Measurements from ENCODE around the gene COL4A1. TPM values are rescaled to one million over a fixed set of nuclear protein-coding genes. Genes with fewer than 3 reads are reported as not detected.

The COL4A1 gene
- total and polyA plus RNA-seq, 2 of the 13 experiments (the other 11 are each of a cell fraction or from before 2014, with no cell fraction given) = not detected

DNA sequence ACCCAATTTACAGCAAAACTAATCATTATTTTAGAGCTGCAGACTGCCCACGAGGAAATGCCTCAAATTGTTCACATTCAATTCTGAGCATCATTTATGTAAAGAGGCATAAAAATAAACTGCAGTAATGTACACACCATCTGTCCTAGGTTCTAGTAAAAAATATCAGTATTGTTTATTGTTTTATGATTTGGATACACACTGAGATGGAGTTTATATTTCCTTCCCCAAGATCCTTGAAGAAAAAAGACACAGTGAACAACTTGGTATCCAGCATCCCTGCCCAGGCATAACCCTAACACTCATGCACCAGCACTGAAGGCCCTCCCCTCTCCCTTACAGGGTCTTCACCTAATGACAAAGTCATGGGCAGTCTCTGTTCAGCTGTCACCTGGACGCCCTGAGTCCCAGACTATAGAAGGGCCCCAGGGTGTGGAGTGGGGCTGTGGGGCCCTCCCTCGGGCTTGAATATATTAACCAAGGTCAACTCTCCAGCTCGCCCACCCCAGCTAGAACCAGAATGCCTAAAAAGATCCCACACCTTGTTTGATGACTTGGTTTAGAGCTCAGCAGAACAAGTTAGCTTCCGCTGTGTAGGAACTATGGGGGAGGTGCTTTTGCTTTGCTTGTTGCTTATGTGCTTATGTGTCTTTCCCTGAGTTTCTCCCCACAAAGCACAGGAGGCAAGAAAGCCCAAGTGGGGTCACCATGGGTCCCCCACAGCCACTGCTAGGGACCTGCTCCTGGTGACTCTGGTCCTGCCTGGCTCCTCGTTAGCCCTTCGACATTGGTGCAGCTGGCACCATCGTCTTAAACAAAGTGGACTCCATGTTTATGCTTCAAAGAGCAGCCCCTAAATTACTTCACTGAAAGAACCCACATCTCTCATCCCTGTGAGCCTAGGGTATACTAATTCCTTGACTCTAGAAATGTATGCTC is 111.1 kb downstream of the COL4A1 start:
- Histone ChIP-seq H3K9ac (ENCODE audit: insufficient read depth, low read depth, low read length) (no peak overlapping the region), H3K4me1 (ENCODE audit: insufficient read depth, low read length) (peaks cover 31% of the 10 kb centered on the region), H3K27ac (ENCODE audit: extremely low read length, insufficient read depth, low read length) (no peak overlapping the region), H3K27me3 (ENCODE audit: control insufficient read depth in 1 of 2, insufficient read depth in 2 of 2, low read length in 2 of 2) (peaks cover 0 to 19% of the 10 kb centered on the region in 2 experiments; a peak in 2 of 5 replicates), H3K36me3 (replicated peaks in 1 of 2; ENCODE audit: control insufficient read depth in 1 of 2, insufficient read depth in 2 of 2, low read length in 2 of 2) (no peaks in the 10 kb centered on the region), H3K4me2 (ENCODE audit: low read depth, low read length) (no peak overlapping the region), H3K9me3 (ENCODE audit: low read length) (no peaks in the 10 kb centered on the region), H3K4me3 (replicated peaks in 1 of 3; ENCODE audit: insufficient read depth in 1 of 3, low read depth in 2 of 3, low read length in 3 of 3) (no peak overlapping the region), H4K20me1 (ENCODE audit: insufficient read depth, low read length) (no peaks in the 10 kb centered on the region), H3K79me2 (ENCODE audit: insufficient read depth, low read length) (no peaks in the 10 kb centered on the region), H2AFZ (ENCODE audit: low read length) (no peak overlapping the region)
- no peak for FAIRE-seq
- ChIA-PET CTCF (ENCODE audit: low intra/inter-chr PET ratio, low total read pairs) (no interaction called here), POLR2A (no interaction called here)
- BruUV-seq (replicated peaks) = no TSS peak
- WGBS (ENCODE audit: low lambda C conversion rate) = 28% methylated on average over 8 of the region's 8 CpGs
- TF ChIP-seq KLF6 (CRISPR knock-in tag; IDR thresholded peaks at IDR 0.05) (no peak), TRIM24 (CRISPR knock-in tag; IDR thresholded peaks at IDR 0.05) (no peak), KAT2B (IDR thresholded peaks at IDR 0.05; ENCODE audit: borderline replicate concordance, low read depth, low read length) (no peak), KMT2A (CRISPR knock-in tag; IDR thresholded peaks at IDR 0.05) (no peak), KDM2A (CRISPR knock-in tag; IDR thresholded peaks at IDR 0.05; ENCODE audit: borderline replicate concordance, low read depth) (no peak), HIVEP1 (CRISPR knock-in tag; IDR thresholded peaks at IDR 0.05) (no peak), PRPF4 (IDR thresholded peaks at IDR 0.05; ENCODE audit: low read depth, low read length, poor library complexity, severe bottlenecking) (no peak), ATAD3A (CRISPR knock-in tag; IDR thresholded peaks at IDR 0.05) (no peak), AKAP8 (CRISPR knock-in tag; IDR thresholded peaks at IDR 0.05) (no peak), KAT8 (CRISPR knock-in tag; IDR thresholded peaks at IDR 0.05) (no peak), ATF1 (CRISPR knock-in tag; IDR thresholded peaks at IDR 0.05) (no peak), ZNF644 (CRISPR knock-in tag; IDR thresholded peaks at IDR 0.05; ENCODE audit: low read depth) (no peak), NFE2L1 (CRISPR knock-in tag; IDR thresholded peaks at IDR 0.05; ENCODE audit: borderline replicate concordance) (no peak)
- TF ChIP-seq, protein P1, sequence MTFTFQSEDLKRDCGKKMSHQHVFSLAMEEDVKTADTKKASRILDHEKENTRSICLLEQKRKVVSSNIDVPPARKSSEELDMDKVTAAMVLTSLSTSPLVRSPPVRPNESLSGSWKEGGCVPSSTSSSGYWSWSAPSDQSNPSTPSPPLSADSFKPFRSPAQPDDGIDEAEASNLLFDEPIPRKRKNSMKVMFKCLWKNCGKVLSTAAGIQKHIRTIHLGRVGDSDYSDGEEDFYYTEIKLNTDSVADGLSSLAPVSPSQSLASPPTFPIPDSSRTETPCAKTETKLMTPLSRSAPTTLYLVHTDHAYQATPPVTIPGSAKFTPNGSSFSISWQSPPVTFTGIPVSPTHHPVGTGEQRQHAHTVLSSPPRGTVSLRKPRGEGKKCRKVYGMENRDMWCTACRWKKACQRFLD (CRISPR knock-in tag; IDR thresholded peaks at IDR 0.05; ENCODE audit: borderline replicate concordance) = no peak
- TF ChIP-seq, protein P2, sequence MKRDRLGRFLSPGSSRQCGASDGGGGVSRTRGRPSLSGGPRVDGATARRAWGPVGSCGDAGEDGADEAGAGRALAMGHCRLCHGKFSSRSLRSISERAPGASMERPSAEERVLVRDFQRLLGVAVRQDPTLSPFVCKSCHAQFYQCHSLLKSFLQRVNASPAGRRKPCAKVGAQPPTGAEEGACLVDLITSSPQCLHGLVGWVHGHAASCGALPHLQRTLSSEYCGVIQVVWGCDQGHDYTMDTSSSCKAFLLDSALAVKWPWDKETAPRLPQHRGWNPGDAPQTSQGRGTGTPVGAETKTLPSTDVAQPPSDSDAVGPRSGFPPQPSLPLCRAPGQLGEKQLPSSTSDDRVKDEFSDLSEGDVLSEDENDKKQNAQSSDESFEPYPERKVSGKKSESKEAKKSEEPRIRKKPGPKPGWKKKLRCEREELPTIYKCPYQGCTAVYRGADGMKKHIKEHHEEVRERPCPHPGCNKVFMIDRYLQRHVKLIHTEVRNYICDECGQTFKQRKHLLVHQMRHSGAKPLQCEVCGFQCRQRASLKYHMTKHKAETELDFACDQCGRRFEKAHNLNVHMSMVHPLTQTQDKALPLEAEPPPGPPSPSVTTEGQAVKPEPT (CRISPR knock-in tag; IDR thresholded peaks at IDR 0.05; ENCODE audit: low read depth) = no peak
- TF ChIP-seq, protein P3, sequence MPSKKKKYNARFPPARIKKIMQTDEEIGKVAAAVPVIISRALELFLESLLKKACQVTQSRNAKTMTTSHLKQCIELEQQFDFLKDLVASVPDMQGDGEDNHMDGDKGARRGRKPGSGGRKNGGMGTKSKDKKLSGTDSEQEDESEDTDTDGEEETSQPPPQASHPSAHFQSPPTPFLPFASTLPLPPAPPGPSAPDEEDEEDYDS (CRISPR knock-in tag; IDR thresholded peaks at IDR 0.05) = no peak
- TF ChIP-seq, protein P4, sequence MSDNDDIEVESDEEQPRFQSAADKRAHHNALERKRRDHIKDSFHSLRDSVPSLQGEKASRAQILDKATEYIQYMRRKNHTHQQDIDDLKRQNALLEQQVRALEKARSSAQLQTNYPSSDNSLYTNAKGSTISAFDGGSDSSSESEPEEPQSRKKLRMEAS (IDR thresholded peaks at IDR 0.05) = no peak
- intact Hi-C loops (cut with micrococcal nuclease; ENCODE audit: unreplicated experiment) = no loop called here
- in situ Hi-C loops (cut with HindIII; ENCODE audit: extremely low pct_ligation_motif_present, low pct_unique_long_range_greater_than_20kb) = no loop called here
- DNase-seq (ENCODE audit: low spot score) = no peak
- no peak for ATAC-seq
